GM18498 (cell line): ENCODE measurements around the gene KCNH2.
"Not testable (repeated sequence)": the region's sequence is repeated elsewhere in the genome, so short reads cannot be mapped to it uniquely, and the experiment has no call there.

Experiments
- ATAC-seq: cut with Tn5 transposase; IDR thresholded peaks from one replicate; pipeline ENCODE4 v1.9.1; 2021; ENCODE audit warnings: mild to moderate bottlenecking, moderate library complexity; ENCODE audit not compliant: unreplicated experiment

KCNH2 gene, protein sequence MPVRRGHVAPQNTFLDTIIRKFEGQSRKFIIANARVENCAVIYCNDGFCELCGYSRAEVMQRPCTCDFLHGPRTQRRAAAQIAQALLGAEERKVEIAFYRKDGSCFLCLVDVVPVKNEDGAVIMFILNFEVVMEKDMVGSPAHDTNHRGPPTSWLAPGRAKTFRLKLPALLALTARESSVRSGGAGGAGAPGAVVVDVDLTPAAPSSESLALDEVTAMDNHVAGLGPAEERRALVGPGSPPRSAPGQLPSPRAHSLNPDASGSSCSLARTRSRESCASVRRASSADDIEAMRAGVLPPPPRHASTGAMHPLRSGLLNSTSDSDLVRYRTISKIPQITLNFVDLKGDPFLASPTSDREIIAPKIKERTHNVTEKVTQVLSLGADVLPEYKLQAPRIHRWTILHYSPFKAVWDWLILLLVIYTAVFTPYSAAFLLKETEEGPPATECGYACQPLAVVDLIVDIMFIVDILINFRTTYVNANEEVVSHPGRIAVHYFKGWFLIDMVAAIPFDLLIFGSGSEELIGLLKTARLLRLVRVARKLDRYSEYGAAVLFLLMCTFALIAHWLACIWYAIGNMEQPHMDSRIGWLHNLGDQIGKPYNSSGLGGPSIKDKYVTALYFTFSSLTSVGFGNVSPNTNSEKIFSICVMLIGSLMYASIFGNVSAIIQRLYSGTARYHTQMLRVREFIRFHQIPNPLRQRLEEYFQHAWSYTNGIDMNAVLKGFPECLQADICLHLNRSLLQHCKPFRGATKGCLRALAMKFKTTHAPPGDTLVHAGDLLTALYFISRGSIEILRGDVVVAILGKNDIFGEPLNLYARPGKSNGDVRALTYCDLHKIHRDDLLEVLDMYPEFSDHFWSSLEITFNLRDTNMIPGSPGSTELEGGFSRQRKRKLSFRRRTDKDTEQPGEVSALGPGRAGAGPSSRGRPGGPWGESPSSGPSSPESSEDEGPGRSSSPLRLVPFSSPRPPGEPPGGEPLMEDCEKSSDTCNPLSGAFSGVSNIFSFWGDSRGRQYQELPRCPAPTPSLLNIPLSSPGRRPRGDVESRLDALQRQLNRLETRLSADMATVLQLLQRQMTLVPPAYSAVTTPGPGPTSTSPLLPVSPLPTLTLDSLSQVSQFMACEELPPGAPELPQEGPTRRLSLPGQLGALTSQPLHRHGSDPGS

GRCh38 chr7:150978126-150978789 lies at the start of gene KCNH2:
Gene KCNH2 (minus strand): TSS chr7:150978321. CDS start chr7:150977913, 408 bp downstream.
- no peak for ATAC-seq

- ATAC-seq = peak; percentile 2
Measured at GRCh38 chr7:151027728-151028130, 49.6 kb upstream of the KCNH2 start.

- ATAC-seq = not testable (repeated sequence)
Measured at GRCh38 chr7:151026771-151027727, 48.9 kb upstream of the KCNH2 start.

DNA sequence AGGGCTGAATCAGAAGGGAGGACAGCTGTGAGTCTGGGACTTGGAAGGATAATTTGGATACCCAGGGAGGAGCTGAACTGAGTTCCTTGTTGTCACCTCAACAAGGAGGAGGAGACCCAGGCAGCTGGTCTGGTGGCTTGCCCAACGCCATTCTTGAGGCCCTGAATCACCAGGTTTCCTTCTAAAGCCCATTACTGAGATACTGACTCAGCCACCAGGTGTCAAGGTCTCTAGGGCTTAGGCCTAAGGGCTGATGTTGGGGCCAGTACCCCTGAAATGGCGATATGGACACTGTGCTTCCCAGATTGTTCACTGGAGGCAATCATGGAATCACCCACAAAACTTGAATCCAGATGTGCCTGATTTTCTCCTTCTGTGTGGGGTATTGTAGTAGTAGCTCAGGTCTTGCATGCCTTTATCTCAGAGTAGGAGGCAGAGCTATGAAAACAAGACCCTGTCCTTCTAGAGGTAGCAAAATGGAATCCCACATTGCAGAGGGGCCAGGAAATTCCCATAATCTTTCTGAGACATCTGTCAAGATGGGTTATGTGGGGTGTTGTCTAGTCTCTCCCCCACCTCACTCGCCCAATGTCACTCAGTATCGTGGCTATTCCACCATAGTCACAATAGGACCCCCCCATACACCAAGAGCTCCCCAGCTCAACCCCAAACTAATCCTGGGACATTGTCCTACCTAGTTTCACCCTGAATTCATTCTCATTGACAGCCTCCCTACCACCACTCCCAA lies 48.0 kb upstream of the KCNH2 start:
- ATAC-seq = no peak

DNA sequence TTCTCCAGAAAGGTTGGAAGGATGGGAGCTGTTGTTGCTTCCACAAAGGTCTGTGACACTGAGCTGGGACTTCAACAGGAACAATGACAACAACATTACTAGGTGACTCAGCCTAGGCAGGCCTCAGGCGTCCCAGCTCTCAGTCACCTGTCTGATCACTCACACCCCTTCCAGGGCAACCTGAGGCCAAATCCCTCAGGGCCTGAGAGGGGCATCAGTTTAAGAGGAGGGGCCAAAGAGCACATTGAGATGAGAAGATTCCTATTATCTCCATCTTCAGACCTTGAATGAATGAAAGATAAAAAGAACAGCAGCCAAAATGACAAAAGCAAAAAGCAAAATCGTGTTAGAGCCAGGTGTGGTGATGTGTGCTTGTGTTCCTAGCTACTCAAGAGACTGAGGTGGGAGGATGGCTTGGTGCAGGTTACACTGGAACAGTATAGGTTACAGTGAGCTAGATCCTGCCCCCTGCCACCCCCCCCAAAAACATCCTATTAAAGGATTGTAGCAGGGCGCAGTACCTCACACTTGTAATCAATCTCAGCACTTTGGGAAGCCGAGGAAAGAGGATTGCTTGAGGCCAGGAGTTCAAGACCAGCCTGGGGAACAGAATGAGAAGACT lies 46.4 kb upstream of the KCNH2 start, which contains the start of gene ATG9B:
TSS of gene ATG9B (minus strand) at position 60 of the 622 bp plus-strand sequence. CDS start 71 bp downstream, outside the sequence.
- ATAC-seq = no peak

- ATAC-seq = no peak
Measured at GRCh38 chr7:151023232-151023631, 45.1 kb upstream of the KCNH2 start.

GRCh38 chr7:151020231-151020630 lies 42.1 kb upstream of the KCNH2 start:
- ATAC-seq = no peak

- ATAC-seq = no peak
Measured at GRCh38 chr7:151019130-151019447, 41.0 kb upstream of the KCNH2 start.

DNA sequence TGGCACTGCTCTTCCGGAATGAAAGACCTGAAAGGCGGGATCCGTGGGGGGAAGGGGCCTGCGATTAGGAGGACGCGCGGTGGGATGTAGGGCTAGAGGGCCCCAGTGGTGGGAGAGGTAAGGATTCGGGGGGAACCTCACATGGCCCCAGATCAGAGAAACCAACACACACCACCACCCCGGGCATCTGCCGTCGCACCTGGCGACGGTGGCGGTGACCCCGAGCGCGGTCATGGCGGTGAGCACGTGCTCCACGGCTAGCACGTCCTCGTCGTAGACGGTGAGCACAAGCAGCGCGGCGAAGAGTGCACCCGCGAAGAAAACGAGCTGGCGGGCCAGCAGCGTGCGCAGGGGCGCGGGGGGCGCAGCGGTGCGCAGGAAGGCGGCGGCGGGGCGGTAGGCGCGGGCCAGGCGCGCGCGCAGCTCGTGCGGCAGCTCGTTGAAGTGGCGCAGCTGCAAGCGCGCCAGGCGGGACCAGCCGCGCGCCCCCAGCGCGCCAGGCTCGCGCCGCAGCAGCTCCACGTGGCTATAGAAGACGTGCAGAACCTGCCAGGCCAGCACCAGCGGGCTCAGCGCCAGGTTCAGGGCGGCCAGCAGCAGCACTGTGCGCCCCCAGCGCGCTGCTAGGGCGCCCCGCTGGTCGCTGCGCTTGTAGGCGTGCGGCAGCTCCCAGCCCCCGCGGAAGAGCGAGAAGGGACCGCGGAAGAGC lies 40.5 kb upstream of the KCNH2 start:
- no peak for ATAC-seq

GRCh38 chr7:151017953-151018420 lies 39.9 kb upstream of the KCNH2 start:
- ATAC-seq = peak; percentile 58

- no peak for ATAC-seq
Measured at GRCh38 chr7:151017370-151017952, 39.3 kb upstream of the KCNH2 start.

- no peak for ATAC-seq
Measured at GRCh38 chr7:151016942-151017341, 38.8 kb upstream of the KCNH2 start.

DNA sequence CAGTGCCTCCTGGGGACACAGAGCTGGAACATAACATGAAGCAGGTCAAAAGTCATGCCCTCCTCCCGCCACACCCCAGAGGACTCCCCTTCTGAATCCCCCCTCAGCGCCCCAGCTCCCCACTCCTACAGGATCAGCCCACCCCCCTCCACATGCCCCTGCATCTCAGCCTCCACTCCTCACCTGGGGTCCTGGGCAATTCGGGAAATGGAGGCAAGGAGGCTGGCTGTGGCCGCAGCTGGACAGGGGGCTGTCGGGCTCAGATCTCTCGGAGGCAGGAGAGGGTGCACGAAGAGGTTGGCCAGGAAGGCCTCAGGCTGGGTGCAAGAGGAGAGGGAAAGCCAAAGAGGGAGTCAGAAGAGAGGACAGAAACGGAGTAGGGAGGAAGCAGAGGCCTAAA lies 38.4 kb upstream of the KCNH2 start:
- ATAC-seq = no peak

- no peak for ATAC-seq
Measured at GRCh38 chr7:151015967-151016366, 37.8 kb upstream of the KCNH2 start.

DNA sequence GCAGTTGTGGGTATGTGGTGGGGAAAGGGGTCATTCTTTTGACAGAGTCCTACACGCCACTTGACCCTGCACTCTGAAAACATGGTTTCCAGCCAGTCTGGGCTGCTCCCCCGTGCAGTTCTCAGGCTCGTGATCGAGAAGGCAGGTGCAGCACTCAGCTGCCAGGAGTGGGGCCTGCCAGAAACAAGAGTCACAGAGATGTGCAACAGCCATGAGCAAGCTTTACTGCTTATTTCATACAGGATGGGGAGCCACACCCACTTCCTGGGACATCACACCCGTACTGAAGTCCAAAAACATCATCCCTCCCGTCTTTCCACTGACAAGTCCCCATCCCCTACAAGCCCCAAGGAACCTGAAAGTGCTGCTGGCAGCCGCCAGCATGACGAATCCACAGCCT lies 36.8 kb upstream of the KCNH2 start:
- no peak for ATAC-seq

DNA sequence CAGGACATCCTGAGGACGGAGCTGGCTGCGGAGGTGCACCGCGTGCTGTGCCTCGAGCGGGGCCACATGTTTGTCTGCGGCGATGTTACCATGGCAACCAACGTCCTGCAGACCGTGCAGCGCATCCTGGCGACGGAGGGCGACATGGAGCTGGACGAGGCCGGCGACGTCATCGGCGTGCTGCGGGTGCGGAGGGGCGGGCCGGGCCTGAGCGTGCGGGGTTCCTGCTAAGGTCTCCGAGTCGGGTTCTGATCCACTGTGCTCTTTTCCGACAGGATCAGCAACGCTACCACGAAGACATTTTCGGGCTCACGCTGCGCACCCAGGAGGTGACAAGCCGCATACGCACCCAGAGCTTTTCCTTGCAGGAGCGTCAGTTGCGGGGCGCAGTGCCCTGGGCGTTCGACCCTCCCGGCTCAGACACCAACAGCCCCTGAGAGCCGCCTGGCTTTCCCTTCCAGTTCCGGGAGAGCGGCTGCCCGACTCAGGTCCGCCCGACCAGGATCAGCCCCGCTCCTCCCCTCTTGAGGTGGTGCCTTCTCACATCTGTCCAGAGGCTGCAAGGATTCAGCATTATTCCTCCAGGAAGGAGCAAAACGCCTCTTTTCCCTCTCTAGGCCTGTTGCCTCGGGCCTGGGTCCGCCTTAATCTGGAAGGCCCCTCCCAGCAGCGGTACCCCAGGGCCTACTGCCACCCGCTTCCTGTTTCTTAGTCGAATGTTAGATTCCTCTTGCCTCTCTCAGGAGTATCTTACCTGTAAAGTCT lies 35.8 kb upstream of the KCNH2 start:
- ATAC-seq = peak; percentile 52

DNA sequence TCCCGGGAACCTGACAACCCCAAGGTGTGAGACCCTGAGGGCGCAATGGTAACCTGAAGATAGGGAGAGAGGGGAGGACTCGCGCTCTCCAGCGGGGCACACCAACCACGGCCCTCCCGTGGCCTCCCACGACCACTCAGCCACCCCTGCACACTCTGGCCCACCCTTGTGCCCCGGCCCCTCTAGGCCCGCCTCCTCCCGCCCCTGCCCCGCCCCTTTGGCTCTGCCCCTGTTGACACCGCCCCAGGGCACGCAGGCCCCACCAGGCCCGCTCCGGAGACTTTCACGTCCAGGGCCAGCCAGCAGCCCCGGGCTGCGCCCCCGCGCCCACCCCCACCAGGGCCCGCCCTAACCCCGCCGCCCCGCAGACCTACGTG lies 35.2 kb upstream of the KCNH2 start:
- no peak for ATAC-seq
